Measurements from ENCODE around the gene ZG16. TPM values are rescaled to one million over a fixed set of nuclear protein-coding genes. Genes with fewer than 3 reads are reported as not detected.
"Not testable (repeated sequence)": the region's sequence is repeated elsewhere in the genome, so short reads cannot be mapped to it uniquely, and the experiment has no call there.

ZG16 gene
- total RNA-seq, 2 donors from 2014 or later, result not detected

DNA sequence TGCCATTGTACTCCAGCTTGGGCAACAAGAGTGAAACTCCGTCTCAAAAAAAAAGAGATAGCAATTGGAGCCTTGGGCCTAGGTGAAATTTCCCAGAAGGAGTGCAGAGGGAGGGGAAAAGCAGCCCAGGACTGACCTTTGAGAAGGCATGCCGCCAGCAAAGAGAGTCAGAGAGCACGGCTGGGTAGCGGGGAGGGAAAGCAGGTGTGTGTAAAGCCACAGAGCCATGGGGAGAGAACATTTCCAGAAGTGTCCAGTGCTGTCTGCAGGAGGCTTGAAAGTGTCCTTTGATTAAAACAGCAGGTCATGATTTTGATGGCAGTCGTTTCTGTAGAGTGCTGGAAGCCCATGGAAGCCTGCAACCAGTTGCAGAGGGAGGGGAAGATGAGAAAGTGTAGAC is 40.3 kb upstream of the ZG16 start:
- WGBS, 2 experiments (ENCODE audit: insufficient coverage in 1 of 2, insufficient read length in 1 of 2), result 92 to 94% methylated on average over 5 of the region's 5 CpGs

DNA sequence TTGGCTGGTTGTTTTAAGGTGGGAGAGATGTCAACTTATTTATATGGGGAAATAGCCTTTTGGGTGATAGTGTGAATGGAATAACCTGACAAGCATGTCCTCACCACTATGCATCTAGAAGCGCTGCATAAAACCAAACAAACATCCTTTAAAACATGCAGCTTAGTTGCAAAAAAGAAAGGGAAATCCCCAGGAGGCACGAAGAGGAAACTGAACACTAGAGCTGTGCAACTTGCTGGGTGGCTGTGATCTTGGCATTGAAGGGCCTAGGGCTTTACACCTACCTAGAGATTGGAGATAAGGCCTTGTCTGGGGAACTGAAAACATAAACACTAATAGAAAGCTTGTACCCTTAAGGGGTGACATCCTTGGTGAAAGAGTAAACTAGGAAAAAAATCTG is 39.5 kb upstream of the ZG16 start:
- peaks cover 20% of the 10 kb centered on the region for H3K4me1 Mint-ChIP-seq
- H3K27ac Mint-ChIP-seq, result no peak overlapping the region
- 100% methylated on average over 1 to 2 of the region's 2 CpGs for WGBS, 2 experiments (ENCODE audit: insufficient coverage in 1 of 2, insufficient read length in 1 of 2)
- H3K36me3 ChIP-seq (ENCODE audit: control insufficient read depth, insufficient read depth, low read length), result peaks cover 5% of the 10 kb centered on the region
- no peak overlapping the region for H3K27ac ChIP-seq (ENCODE audit: low read depth, low read length)
- no peaks in the 10 kb centered on the region for H3K9me3 ChIP-seq (ENCODE audit: control insufficient read depth, low read length)
- TF ChIP-seq, protein P1, sequence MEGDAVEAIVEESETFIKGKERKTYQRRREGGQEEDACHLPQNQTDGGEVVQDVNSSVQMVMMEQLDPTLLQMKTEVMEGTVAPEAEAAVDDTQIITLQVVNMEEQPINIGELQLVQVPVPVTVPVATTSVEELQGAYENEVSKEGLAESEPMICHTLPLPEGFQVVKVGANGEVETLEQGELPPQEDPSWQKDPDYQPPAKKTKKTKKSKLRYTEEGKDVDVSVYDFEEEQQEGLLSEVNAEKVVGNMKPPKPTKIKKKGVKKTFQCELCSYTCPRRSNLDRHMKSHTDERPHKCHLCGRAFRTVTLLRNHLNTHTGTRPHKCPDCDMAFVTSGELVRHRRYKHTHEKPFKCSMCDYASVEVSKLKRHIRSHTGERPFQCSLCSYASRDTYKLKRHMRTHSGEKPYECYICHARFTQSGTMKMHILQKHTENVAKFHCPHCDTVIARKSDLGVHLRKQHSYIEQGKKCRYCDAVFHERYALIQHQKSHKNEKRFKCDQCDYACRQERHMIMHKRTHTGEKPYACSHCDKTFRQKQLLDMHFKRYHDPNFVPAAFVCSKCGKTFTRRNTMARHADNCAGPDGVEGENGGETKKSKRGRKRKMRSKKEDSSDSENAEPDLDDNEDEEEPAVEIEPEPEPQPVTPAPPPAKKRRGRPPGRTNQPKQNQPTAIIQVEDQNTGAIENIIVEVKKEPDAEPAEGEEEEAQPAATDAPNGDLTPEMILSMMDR (conservative IDR thresholded peaks at IDR 0.05), result no peak
- no peaks in the 10 kb centered on the region for H3K9me3 Mint-ChIP-seq
- H3K27me3 Mint-ChIP-seq (ENCODE audit: insufficient read depth), result no peaks in the 10 kb centered on the region
- no peak for DNase-seq
- no peak overlapping the region for H3K9ac ChIP-seq (ENCODE audit: extremely low read depth, low read length, poor library complexity, severe bottlenecking)
- no peak overlapping the region for H3K4me3 ChIP-seq (ENCODE audit: low read length)
- peaks cover 21% of the 10 kb centered on the region for H3K36me3 Mint-ChIP-seq (ENCODE audit: low read depth)
- no peaks in the 10 kb centered on the region for H3K4me1 ChIP-seq (ENCODE audit: control insufficient read depth, insufficient read depth, low read length)
- no peak overlapping the region for H3K4me3 Mint-ChIP-seq
- no peaks in the 10 kb centered on the region for H3K27me3 ChIP-seq (ENCODE audit: control insufficient read depth, insufficient read depth, low read length, poor library complexity, severe bottlenecking)

More for the DNA sequence above, 40.3 kb upstream of the ZG16 start:
- Histone ChIP-seq H3K27me3 (ENCODE audit: control insufficient read depth, insufficient read depth, low read length, poor library complexity, severe bottlenecking) (no peaks in the 10 kb centered on the region), H3K36me3 (ENCODE audit: control insufficient read depth, insufficient read depth, low read length) (peaks cover 5% of the 10 kb centered on the region), H3K9ac (ENCODE audit: extremely low read depth, low read length, poor library complexity, severe bottlenecking) (no peak overlapping the region), H3K9me3 (ENCODE audit: control insufficient read depth, low read length) (no peaks in the 10 kb centered on the region), H3K4me3 (ENCODE audit: low read length) (no peak overlapping the region), H3K4me1 (ENCODE audit: control insufficient read depth, insufficient read depth, low read length) (no peaks in the 10 kb centered on the region), H3K27ac (ENCODE audit: low read depth, low read length) (no peak overlapping the region)
- H3K36me3 Mint-ChIP-seq (ENCODE audit: low read depth), result peaks cover 26% of the 10 kb centered on the region
- no peak overlapping the region for H3K4me3 Mint-ChIP-seq
- H3K27me3 Mint-ChIP-seq (ENCODE audit: insufficient read depth), result no peaks in the 10 kb centered on the region
- peaks cover 20% of the 10 kb centered on the region for H3K4me1 Mint-ChIP-seq
- no peak overlapping the region for H3K27ac Mint-ChIP-seq
- H3K9me3 Mint-ChIP-seq, result no peaks in the 10 kb centered on the region
- TF ChIP-seq, protein P1 (conservative IDR thresholded peaks at IDR 0.05), result no peak
- no peak for DNase-seq

DNA sequence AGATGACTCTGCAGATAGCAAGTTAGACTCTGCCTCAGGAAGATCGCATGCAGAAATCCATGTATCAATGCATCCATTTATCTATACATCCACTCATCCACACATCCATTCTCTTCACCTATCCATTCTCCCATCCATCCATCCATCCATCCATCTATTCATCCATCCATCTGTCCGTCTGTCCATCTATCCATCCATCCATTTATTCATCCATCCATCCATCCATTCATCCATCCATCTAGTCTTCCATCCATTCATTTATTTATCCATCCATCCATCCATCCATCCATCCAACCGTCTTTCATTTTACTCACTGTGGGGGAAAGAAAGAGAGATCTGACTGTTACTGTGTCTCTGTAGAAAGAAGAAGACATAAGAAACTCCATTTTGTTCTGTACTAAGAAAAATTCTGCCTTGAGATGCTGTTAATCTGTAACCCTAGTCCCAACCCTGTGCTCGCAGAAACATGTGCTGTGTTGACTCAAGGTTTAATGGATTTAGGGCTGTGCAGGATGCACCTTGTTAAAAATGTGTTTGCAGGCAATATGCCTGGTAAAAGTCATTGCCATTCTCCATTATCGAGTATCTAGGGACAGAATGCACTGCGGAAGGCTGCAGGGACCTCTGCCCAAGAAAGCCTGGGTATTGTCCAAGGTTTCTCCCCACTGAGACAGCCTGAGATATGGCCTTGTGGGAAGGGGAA is 38.0 kb upstream of the ZG16 start:
- not testable (repeated sequence) for H3K4me1 ChIP-seq (ENCODE audit: control insufficient read depth, insufficient read depth, low read length); H3K9ac ChIP-seq (ENCODE audit: extremely low read depth, low read length, poor library complexity, severe bottlenecking); DNase-seq; H3K4me3 Mint-ChIP-seq; H3K27me3 ChIP-seq (ENCODE audit: control insufficient read depth, insufficient read depth, low read length, poor library complexity, severe bottlenecking); H3K9me3 Mint-ChIP-seq; H3K27me3 Mint-ChIP-seq (ENCODE audit: insufficient read depth); H3K9me3 ChIP-seq (ENCODE audit: control insufficient read depth, low read length); H3K36me3 ChIP-seq (ENCODE audit: control insufficient read depth, insufficient read depth, low read length); H3K4me3 ChIP-seq (ENCODE audit: low read length); H3K27ac ChIP-seq (ENCODE audit: low read depth, low read length)
- Mint-ChIP-seq H3K36me3 (ENCODE audit: low read depth) (peaks cover 12% of the 10 kb centered on the region), H3K4me1 (peaks cover 20% of the 10 kb centered on the region), H3K27ac (peak overlapping the region; percentile 40)
- 88 to 94% methylated on average over 5 of the region's 6 CpGs for WGBS, 2 experiments (ENCODE audit: insufficient coverage in 1 of 2, insufficient read length in 1 of 2)

DNA sequence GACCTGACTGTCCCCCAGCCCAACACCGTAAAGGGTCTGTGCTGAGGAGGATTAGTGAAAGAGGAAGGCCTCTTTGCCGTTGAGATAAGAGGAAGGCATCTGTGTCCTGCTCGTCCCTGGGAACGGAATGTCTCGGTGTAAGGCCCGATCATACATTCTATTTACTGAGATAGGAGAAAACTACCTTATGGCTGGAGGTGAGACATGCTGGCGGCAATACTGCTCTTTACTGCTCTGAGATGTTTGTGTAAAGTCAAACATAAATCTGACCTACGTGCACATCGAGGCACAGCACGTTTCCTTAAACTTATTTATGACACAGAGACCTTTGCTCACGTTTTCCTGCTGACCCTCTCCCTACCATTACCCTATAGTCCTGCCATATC is 37.4 kb upstream of the ZG16 start:
- H3K27ac ChIP-seq (ENCODE audit: low read depth, low read length); H3K4me3 ChIP-seq (ENCODE audit: low read length); H3K9me3 Mint-ChIP-seq; H3K27me3 ChIP-seq (ENCODE audit: control insufficient read depth, insufficient read depth, low read length, poor library complexity, severe bottlenecking); H3K9me3 ChIP-seq (ENCODE audit: control insufficient read depth, low read length); DNase-seq; H3K4me1 ChIP-seq (ENCODE audit: control insufficient read depth, insufficient read depth, low read length); H3K4me3 Mint-ChIP-seq; H3K27me3 Mint-ChIP-seq (ENCODE audit: insufficient read depth); H3K9ac ChIP-seq (ENCODE audit: extremely low read depth, low read length, poor library complexity, severe bottlenecking); H3K36me3 ChIP-seq (ENCODE audit: control insufficient read depth, insufficient read depth, low read length): not testable (repeated sequence)
- 88 to 93% methylated on average over 11 of the region's 11 CpGs for WGBS, 2 experiments (ENCODE audit: insufficient coverage in 1 of 2, insufficient read length in 1 of 2)
- peak overlapping the region; percentile 40 for H3K27ac Mint-ChIP-seq
- peaks cover 20% of the 10 kb centered on the region for H3K4me1 Mint-ChIP-seq
- peaks cover 12% of the 10 kb centered on the region for H3K36me3 Mint-ChIP-seq (ENCODE audit: low read depth)
